Ascending aorta (tissue), 2 donors: Measurements from ENCODE around the gene NPM1. TPM values are rescaled to one million over a fixed set of nuclear protein-coding genes. Genes with fewer than 3 reads are reported as not detected.

Experiments
- DNase-seq, 2 donors: peaks; one replicate each; pipeline ENCODE4 v3.0.0-alpha.2; 2019; ENCODE audit warnings: low spot score in 2 of 2
- H3K27ac ChIP-seq, 2 donors: fragments of 200-600 bp; sonication (generic); one replicate each; pipeline ENCODE4 v1.5.1; 2016 to 2017; ENCODE audit warnings: mild to moderate bottlenecking in 1 of 2
- H3K27me3 ChIP-seq: fragments of 200-600 bp; sonication (generic); one replicate; pipeline ENCODE4 v1.5.1; 2017
- H3K36me3 ChIP-seq, 2 donors: fragments of 200-600 bp; sonication (generic); one replicate each; pipeline ENCODE4 v1.5.1; 2016
- H3K4me1 ChIP-seq, 2 donors: fragments of 200-600 bp; sonication (generic); one replicate each; pipeline ENCODE4 v1.5.1; 2016 to 2017; ENCODE audit warnings: mild to moderate bottlenecking in 1 of 2
- H3K4me3 ChIP-seq, 2 donors: fragments of 200-600 bp; sonication (generic); one replicate each; pipeline ENCODE4 v1.5.1; 2016 to 2017; ENCODE audit warnings: mild to moderate bottlenecking in 1 of 2
- H3K9me3 ChIP-seq, 2 donors: fragments of 200-600 bp; sonication (generic); one replicate each; pipeline ENCODE4 v1.5.1; 2016
- CTCF ChIP-seq, 3 experiments: fragments of 200-600 bp in 2 of 3; fragments of 450-650 bp in 1 of 3; sonication (generic) in 2 of 3; IDR thresholded peaks; one replicate each; pipeline ENCODE4 v1.5.1; 2016 to 2019; ENCODE audit warnings: antibody characterized with exemption in 3 of 3, mild to moderate bottlenecking in 1 of 3, moderate library complexity in 1 of 3
- intact Hi-C: fragments of 100-400 bp; cut with DNase I; formaldehyde crosslinking; loops from one replicate; pipeline ENCODE4 v1.15.1; 2023
- total RNA-seq: library from RNA; depleted of rRNA; stranded (reverse); fragments of >200 nt; gene quantifications from one replicate; pipeline ENCODE4 v1.1.0, GENCODE V29; 2016

The NPM1 gene
- 269 TPM for total RNA-seq

GRCh38 chr5:171387345-171387969 lies at the start of gene NPM1:
Gene NPM1 (plus strand): TSS chr5:171387849. CDS start chr5:171387949, 100 bp downstream.
- Histone ChIP-seq H3K27me3 (no peaks in the 10 kb centered on the region), H3K4me3 (peak within 1 kb of the TSS; percentile 68 to 94), H3K36me3 (peaks cover 5 to 14% of the 10 kb centered on the region in 2 donors), H3K27ac (peak within 1 kb of the TSS; percentile 87 to 88), H3K9me3 (no peaks in the 10 kb centered on the region), H3K4me1 (peaks cover 0 to 18% of the 10 kb centered on the region in 2 donors)
- TF ChIP-seq CTCF (IDR thresholded peaks at IDR 0.05) = no peak
- intact Hi-C loops = loop anchor here (1.0 to 5.0 kb wide), 4 partner anchors 63 to 895 kb away; partner anchors contain the start of genes FBXW11 and UBTD2
- DNase-seq = peak; percentile 78 to 97

- Histone ChIP-seq H3K27me3 (no peaks in the 10 kb centered on the region), H3K9me3 (no peaks in the 10 kb centered on the region), H3K27ac (no peak overlapping the region), H3K36me3 (no peaks in the 10 kb centered on the region), H3K4me1 (no peaks in the 10 kb centered on the region), H3K4me3 (no peak overlapping the region)
- DNase-seq = no peak
- intact Hi-C loops = loop anchor here (10.0 kb wide), 1 partner anchor 595 kb away; no protein-coding TSS in a partner anchor
- no peak for TF ChIP-seq CTCF (IDR thresholded peaks at IDR 0.05)
These were observed 47.6 kb upstream of the NPM1 start for GRCh38 chr5:171340042-171340441.

- Histone ChIP-seq H3K4me3 (no peak overlapping the region), H3K9me3 (no peaks in the 10 kb centered on the region), H3K4me1 (no peaks in the 10 kb centered on the region), H3K27me3 (no peaks in the 10 kb centered on the region), H3K27ac (no peak overlapping the region), H3K36me3 (no peaks in the 10 kb centered on the region)
- intact Hi-C loops = loop anchor here (10.0 kb wide), 1 partner anchor 596 kb away; no protein-coding TSS in a partner anchor
- no peak for DNase-seq
- TF ChIP-seq CTCF (IDR thresholded peaks at IDR 0.05) = no peak
These were observed 47.2 kb upstream of the NPM1 start for GRCh38 chr5:171340491-171340890.

GRCh38 chr5:171342362-171343111 lies 45.1 kb upstream of the NPM1 start:
- no peaks in the 10 kb centered on the region for H3K4me1 ChIP-seq
- no peaks in the 10 kb centered on the region for H3K27me3 ChIP-seq
- intact Hi-C loops = loop anchor here (10.0 kb wide), 1 partner anchor 598 kb away; no protein-coding TSS in a partner anchor
- no peak overlapping the region for H3K27ac ChIP-seq
- no peak overlapping the region for H3K4me3 ChIP-seq
- H3K36me3 ChIP-seq = no peaks in the 10 kb centered on the region
- TF ChIP-seq CTCF (IDR thresholded peaks at IDR 0.05) = peak in 2 of 3 experiments; percentile 24 to 51
- no peak for DNase-seq
- H3K9me3 ChIP-seq = no peaks in the 10 kb centered on the region

GRCh38 chr5:171344936-171345608 lies 42.6 kb upstream of the NPM1 start:
- Histone ChIP-seq H3K4me3 (no peak overlapping the region), H3K27me3 (no peaks in the 10 kb centered on the region), H3K9me3 (no peaks in the 10 kb centered on the region), H3K27ac (no peak overlapping the region), H3K36me3 (no peaks in the 10 kb centered on the region), H3K4me1 (no peaks in the 10 kb centered on the region)
- intact Hi-C loops = loop anchor here (10.0 kb wide), 1 partner anchor 600 kb away; no protein-coding TSS in a partner anchor
- DNase-seq = no peak
- no peak for TF ChIP-seq CTCF (IDR thresholded peaks at IDR 0.05)
